ENCODE measurements around the gene MPHOSPH10.

GRCh38 chr2:71173096-71173495 is 42.7 kb downstream of the MPHOSPH10 start:
- TF ChIP-seq CTCF (IDR thresholded peaks at IDR 0.05; ENCODE audit: low read length), result no peak
- TF ChIP-seq EZH2phosphoT487 (IDR thresholded peaks at IDR 0.05; ENCODE audit: low read length), result no peak
- no peak for TF ChIP-seq EZH2 (optimal IDR thresholded peaks at IDR 0.05; ENCODE audit: low read depth, low read length)
